HG03439 (cell line): Measurements from ENCODE around the gene ZBTB48.
"Not testable (repeated sequence)": the region's sequence is repeated elsewhere in the genome, so short reads cannot be mapped to it uniquely, and the experiment has no call there.

Experiments
- ATAC-seq: cut with Tn5 transposase; IDR thresholded peaks from one replicate; pipeline ENCODE4 v1.9.1; 2021; ENCODE audit warnings: mild to moderate bottlenecking, moderate library complexity; ENCODE audit not compliant: unreplicated experiment

The ZBTB48 gene

GRCh38 chr1:6631058-6631457, 51.3 kb downstream of the ZBTB48 start:
- no peak for ATAC-seq

GRCh38 chr1:6632588-6633514, 53.1 kb downstream of the ZBTB48 start:
- ATAC-seq: no peak

- ATAC-seq: no peak
These were observed 54.7 kb downstream of the ZBTB48 start for GRCh38 chr1:6634371-6635052.

GRCh38 chr1:6635161-6635909, 55.5 kb downstream of the ZBTB48 start:
- no peak for ATAC-seq

- no peak for ATAC-seq
These were observed 56.3 kb downstream of the ZBTB48 start for GRCh38 chr1:6635910-6636760.

- not testable (repeated sequence) for ATAC-seq
These were observed 57.0 kb downstream of the ZBTB48 start for GRCh38 chr1:6636778-6637177.

GRCh38 chr1:6637770-6638169, 58.0 kb downstream of the ZBTB48 start:
- ATAC-seq: no peak

GRCh38 chr1:6638226-6638625, 58.4 kb downstream of the ZBTB48 start:
- ATAC-seq: no peak
